WTC11 (cell line): ENCODE data around the gene LIPI. TPM values are rescaled to one million over a fixed set of nuclear protein-coding genes. Genes with fewer than 3 reads are reported as not detected.

Experiments used
- ATAC-seq: fragments of 200-7000 bp; cut with Tn5 transposase; 2 replicates; pipeline ENCODE4 v1.10.0; 2021; ENCODE audit warnings: mild to moderate bottlenecking, moderate library complexity
- Bru-seq: library from RNA; stranded (reverse); fragments of 400-500 nt; gene quantifications from one replicate; lab custom pipeline; 2021; lab: Mats Ljungman, UMichigan
- CTCF ChIA-PET: fragments of 300-600 bp; sonication (Branson Sonifier 250); formaldehyde crosslinking; loops from one replicate; lab custom pipeline; 2021; ENCODE audit warnings: antibody characterized with exemption; lab: Charles Lee
- POLR2A ChIA-PET: fragments of 350-600 bp; sonication (Branson Sonifier 250); formaldehyde crosslinking; loops from one replicate; lab custom pipeline; 2021; ENCODE audit warnings: antibody characterized with exemption; lab: Charles Lee
- DNase-seq: peaks from one replicate; pipeline ENCODE4 v3.0.0; 2021; ENCODE audit warnings: low spot score
- H3K27ac Mint-ChIP-seq: 2 replicates; pipeline ENCODE4 v1.8.0; 2021; ENCODE audit warnings: mixed read lengths
- H3K27me3 Mint-ChIP-seq: 2 replicates; pipeline ENCODE4 v1.8.0; 2021; ENCODE audit warnings: low read depth, mild to moderate bottlenecking, moderate library complexity, mixed read lengths
- H3K36me3 Mint-ChIP-seq: 2 replicates; pipeline ENCODE4 v1.8.0; 2021; ENCODE audit warnings: mixed read lengths
- H3K4me1 Mint-ChIP-seq: 2 replicates; pipeline ENCODE4 v1.8.0; 2022; ENCODE audit warnings: mixed read lengths
- H3K4me3 Mint-ChIP-seq: 2 replicates; pipeline ENCODE4 v1.8.0; 2021; ENCODE audit warnings: mild to moderate bottlenecking, moderate library complexity, mixed read lengths
- H3K9me3 Mint-ChIP-seq: 2 replicates; pipeline ENCODE4 v1.8.0; 2021; ENCODE audit warnings: mixed read lengths
- AR ChIP-seq: fragments of 250-450 bp; sonication (Bioruptor Pico); IDR thresholded peaks from 2 replicates; pipeline ENCODE4 v1.9.0; 2021; ENCODE audit warnings: mild to moderate bottlenecking
- CDX4 ChIP-seq: fragments of 250-450 bp; sonication (Bioruptor Pico); IDR thresholded peaks from 2 replicates; pipeline ENCODE4 v1.9.0; 2021; ENCODE audit warnings: moderate library complexity, mild to moderate bottlenecking, inconsistent platforms, borderline replicate concordance
- ETV6 ChIP-seq: sonication (generic); formaldehyde crosslinking; IDR thresholded peaks from 2 replicates; pipeline ENCODE4 v1.8.1; 2022; ENCODE audit warnings: mild to moderate bottlenecking, missing genetic modification reagents
- FOXK1 ChIP-seq: sonication (generic); formaldehyde crosslinking; IDR thresholded peaks from 2 replicates; pipeline ENCODE4 v1.8.0; 2022; ENCODE audit warnings: mild to moderate bottlenecking, moderate library complexity, missing genetic modification reagents
- FOXP1 ChIP-seq: sonication (generic); formaldehyde crosslinking; IDR thresholded peaks from 2 replicates; pipeline ENCODE4 v1.8.0; 2022; ENCODE audit warnings: missing genetic modification reagents, mild to moderate bottlenecking, moderate library complexity, borderline replicate concordance
- FOXP4 ChIP-seq: sonication (generic); formaldehyde crosslinking; IDR thresholded peaks from 2 replicates; pipeline ENCODE4 v1.8.0; 2022; ENCODE audit warnings: mild to moderate bottlenecking, missing genetic modification reagents
- HMGA2 ChIP-seq: fragments of 250-450 bp; sonication (Bioruptor Pico); IDR thresholded peaks from 2 replicates; pipeline ENCODE4 v1.4.0; 2021; ENCODE audit warnings: mild to moderate bottlenecking, moderate library complexity
- HMGXB4 ChIP-seq: sonication (generic); formaldehyde crosslinking; IDR thresholded peaks from 2 replicates; pipeline ENCODE4 v1.8.1; 2023; ENCODE audit warnings: mild to moderate bottlenecking, moderate library complexity, missing genetic modification reagents
- JUN ChIP-seq: sonication (generic); formaldehyde crosslinking; IDR thresholded peaks from 2 replicates; pipeline ENCODE4 v1.8.0; 2023; ENCODE audit warnings: mild to moderate bottlenecking, missing genetic modification reagents
- MLX ChIP-seq: sonication (generic); formaldehyde crosslinking; IDR thresholded peaks from 2 replicates; pipeline ENCODE4 v1.8.1; 2023; ENCODE audit warnings: mild to moderate bottlenecking, missing genetic modification reagents, moderate library complexity
- PRDM15 ChIP-seq: sonication (generic); formaldehyde crosslinking; IDR thresholded peaks from 2 replicates; pipeline ENCODE4 v1.8.0; 2022; ENCODE audit warnings: missing genetic modification reagents
- SMAD3 ChIP-seq: sonication (generic); formaldehyde crosslinking; IDR thresholded peaks from 2 replicates; pipeline ENCODE4 v1.8.0; 2022; ENCODE audit warnings: missing genetic modification reagents, mild to moderate bottlenecking, borderline replicate concordance
- SMAD4 ChIP-seq: sonication (generic); formaldehyde crosslinking; IDR thresholded peaks from 2 replicates; pipeline ENCODE4 v1.8.0; 2022; ENCODE audit warnings: mild to moderate bottlenecking, missing genetic modification reagents
- TCF7 ChIP-seq: sonication (generic); formaldehyde crosslinking; IDR thresholded peaks from 2 replicates; pipeline ENCODE4 v1.8.0; 2022; ENCODE audit warnings: mild to moderate bottlenecking, low read depth, missing genetic modification reagents, moderate library complexity
- ZBTB21 ChIP-seq: sonication (generic); formaldehyde crosslinking; IDR thresholded peaks from 2 replicates; pipeline ENCODE4 v1.8.1; 2023; ENCODE audit warnings: mild to moderate bottlenecking, missing genetic modification reagents, borderline replicate concordance
- ZMAT4 ChIP-seq: fragments of 250-450 bp; sonication (Bioruptor Pico); IDR thresholded peaks from 2 replicates; pipeline ENCODE4 v1.9.0; 2021; ENCODE audit warnings: mild to moderate bottlenecking
- ZNF317 ChIP-seq: sonication (generic); formaldehyde crosslinking; IDR thresholded peaks from 2 replicates; pipeline ENCODE4 v1.8.1; 2023; ENCODE audit warnings: low read depth, mild to moderate bottlenecking, moderate library complexity, missing genetic modification reagents, borderline replicate concordance
- long read RNA-seq, 3 experiments: library from RNA in 1 of 3; library from capped mRNA in 1 of 3; library from polyadenylated mRNA in 1 of 3; unstranded in 2 of 3; stranded (forward) in 1 of 3; transcript quantifications; one replicate each; pipeline ENCODE4 v2.0.0, GENCODE V29; 2021
- total RNA-seq: library from RNA; stranded (reverse); gene quantifications from 3 replicates; pipeline ENCODE4 v1.2.3, GENCODE V29; 2021

LIPI gene
- total RNA-seq (not detected in 3 replicates), Bru-seq, nascent RNA (percentile 4 among the genes with signal in this experiment)
- long read RNA-seq, experiment 1 = 0 reads
- long read RNA-seq, experiment 2 = 0 reads
- long read RNA-seq, experiment 3 = 0 reads

- H3K4me1 Mint-ChIP-seq = no peaks in the 10 kb centered on the region
- DNase-seq (no peak), ATAC-seq (no peak)
- ChIA-PET POLR2A (no interaction called here), CTCF (interaction anchor here (0.8 kb wide), 1 partner anchor 91 kb away, joined by 3 read pairs; no protein-coding TSS in a partner anchor)
- TF ChIP-seq SMAD3 (no peak), FOXK1 (CRISPR knock-in tag) (no peak), ZBTB21 (no peak), HMGA2 (no peak), SMAD4 (CRISPR knock-in tag) (no peak), ZNF317 (CRISPR knock-in tag) (no peak), AR (CRISPR knock-in tag) (no peak), MLX (CRISPR knock-in tag) (no peak), JUN (no peak), ETV6 (CRISPR knock-in tag) (no peak), TCF7 (CRISPR knock-in tag) (no peak), HMGXB4 (no peak), PRDM15 (CRISPR knock-in tag) (no peak), FOXP1 (CRISPR knock-in tag) (no peak), FOXP4 (CRISPR knock-in tag) (no peak), ZMAT4 (CRISPR knock-in tag) (no peak), CDX4 (no peak)
- no peak within 1 kb of the TSS for H3K27ac Mint-ChIP-seq
- no peaks in the 10 kb centered on the region for H3K9me3 Mint-ChIP-seq
- H3K36me3 Mint-ChIP-seq = no peaks in the 10 kb centered on the region
- no peak within 1 kb of the TSS for H3K4me3 Mint-ChIP-seq
- H3K27me3 Mint-ChIP-seq = peaks cover 6% of the 10 kb centered on the region
These were observed at the start of gene LIPI for GRCh38 chr21:14210738-14211137. LIPI (minus strand) TSS chr21:14210955; CDS start chr21:14210845, 110 bp downstream.
